NCI-H2171 (cell line): ENCODE data around the gene DLG5.
A peak's percentile ranks its signal among the peaks of the same experiment; 100 is the strongest.

Experiments
- DNase-seq: peaks from one replicate; lab custom pipeline; 2025; lab: John Stamatoyannopoulos, UW

DLG5 gene, protein sequence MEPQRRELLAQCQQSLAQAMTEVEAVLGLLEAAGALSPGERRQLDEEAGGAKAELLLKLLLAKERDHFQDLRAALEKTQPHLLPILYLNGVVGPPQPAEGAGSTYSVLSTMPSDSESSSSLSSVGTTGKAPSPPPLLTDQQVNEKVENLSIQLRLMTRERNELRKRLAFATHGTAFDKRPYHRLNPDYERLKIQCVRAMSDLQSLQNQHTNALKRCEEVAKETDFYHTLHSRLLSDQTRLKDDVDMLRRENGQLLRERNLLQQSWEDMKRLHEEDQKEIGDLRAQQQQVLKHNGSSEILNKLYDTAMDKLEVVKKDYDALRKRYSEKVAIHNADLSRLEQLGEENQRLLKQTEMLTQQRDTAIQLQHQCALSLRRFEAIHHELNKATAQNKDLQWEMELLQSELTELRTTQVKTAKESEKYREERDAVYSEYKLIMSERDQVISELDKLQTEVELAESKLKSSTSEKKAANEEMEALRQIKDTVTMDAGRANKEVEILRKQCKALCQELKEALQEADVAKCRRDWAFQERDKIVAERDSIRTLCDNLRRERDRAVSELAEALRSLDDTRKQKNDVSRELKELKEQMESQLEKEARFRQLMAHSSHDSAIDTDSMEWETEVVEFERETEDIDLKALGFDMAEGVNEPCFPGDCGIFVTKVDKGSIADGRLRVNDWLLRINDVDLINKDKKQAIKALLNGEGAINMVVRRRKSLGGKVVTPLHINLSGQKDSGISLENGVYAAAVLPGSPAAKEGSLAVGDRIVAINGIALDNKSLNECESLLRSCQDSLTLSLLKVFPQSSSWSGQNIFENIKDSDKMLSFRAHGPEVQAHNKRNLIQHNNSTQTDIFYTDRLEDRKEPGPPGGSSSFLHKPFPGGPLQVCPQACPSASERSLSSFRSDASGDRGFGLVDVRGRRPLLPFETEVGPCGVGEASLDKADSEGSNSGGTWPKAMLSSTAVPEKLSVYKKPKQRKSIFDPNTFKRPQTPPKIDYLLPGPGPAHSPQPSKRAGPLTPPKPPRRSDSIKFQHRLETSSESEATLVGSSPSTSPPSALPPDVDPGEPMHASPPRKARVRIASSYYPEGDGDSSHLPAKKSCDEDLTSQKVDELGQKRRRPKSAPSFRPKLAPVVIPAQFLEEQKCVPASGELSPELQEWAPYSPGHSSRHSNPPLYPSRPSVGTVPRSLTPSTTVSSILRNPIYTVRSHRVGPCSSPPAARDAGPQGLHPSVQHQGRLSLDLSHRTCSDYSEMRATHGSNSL (N-terminal part only)

DNA sequence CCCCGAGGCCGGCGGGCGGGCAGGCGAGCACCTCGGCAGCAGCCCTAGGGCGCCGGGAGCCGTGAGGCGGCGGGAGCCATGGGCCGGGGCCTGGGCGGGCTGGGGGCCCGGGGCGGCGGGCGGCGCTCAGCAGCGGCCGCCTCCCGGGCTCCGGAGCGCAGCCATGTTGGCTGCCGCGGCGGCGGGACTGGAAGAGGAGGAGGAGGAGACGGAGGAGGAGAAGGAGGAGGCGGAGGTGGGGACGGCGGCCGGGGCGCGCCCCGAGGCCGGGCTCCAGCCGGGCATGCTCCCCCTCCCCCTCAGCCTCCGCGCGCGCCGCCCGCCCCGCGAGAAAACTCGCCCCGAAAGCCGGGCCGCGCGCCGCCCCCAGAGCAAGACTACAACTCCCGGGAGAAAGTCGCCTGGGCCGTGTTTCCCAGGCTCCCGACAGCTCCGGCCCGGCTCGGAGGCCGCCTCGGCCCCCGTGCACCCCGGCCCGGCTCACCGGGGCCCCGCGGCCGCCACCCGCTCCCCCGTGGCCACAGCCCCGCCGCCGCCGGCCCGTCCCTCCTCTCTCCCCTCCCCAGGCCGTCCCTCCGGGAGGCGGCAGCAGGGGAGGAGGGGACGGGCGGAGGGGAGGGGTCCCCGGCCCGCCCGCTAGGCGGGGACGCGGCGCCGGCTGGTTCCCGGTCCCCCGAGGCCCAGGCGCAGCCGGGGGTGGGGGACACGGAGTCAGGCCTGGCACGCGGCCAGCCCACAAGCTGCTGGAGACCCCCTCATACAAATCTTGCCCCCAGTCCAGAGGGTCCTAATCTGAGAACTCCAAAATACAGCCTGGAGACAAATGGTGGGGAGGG is at the start of gene DLG5:
Gene DLG5, minus strand, starts transcription at position 190 of the 836 bp plus-strand sequence. CDS start 235 bp downstream, outside the sequence.
- peak; percentile 26 for DNase-seq

DNA sequence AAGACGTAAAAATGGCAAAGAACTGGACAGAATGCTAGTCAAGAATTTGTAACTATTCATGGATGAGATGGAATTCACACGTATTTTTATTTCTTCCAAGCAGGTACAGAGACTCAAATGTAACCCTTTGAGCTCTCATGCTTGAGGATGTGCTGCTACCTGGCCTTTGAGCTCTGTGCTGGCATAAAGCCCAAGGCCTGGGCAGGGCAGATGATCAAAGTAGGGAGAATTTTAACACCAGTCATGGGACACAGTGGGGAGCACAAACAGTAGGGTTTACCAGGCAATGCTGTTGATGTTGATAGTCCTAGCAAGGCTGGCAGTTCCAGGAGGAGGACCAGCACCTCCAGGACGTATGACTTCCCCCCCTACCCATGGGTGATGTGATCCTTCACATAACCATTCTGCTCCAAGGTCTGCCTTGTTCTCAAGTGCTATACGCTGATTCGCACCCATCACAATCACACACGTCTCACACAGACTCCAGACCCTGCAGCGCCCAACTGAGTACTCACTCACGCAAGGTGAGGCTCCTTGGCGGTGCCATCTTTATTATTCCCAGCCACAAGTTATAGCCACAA is 48.6 kb upstream of the DLG5 start:
- DNase-seq, result no peak

- DNase-seq, result no peak
Measured at GRCh38 chr10:77974396-77975074, 48.0 kb upstream of the DLG5 start.

DNA sequence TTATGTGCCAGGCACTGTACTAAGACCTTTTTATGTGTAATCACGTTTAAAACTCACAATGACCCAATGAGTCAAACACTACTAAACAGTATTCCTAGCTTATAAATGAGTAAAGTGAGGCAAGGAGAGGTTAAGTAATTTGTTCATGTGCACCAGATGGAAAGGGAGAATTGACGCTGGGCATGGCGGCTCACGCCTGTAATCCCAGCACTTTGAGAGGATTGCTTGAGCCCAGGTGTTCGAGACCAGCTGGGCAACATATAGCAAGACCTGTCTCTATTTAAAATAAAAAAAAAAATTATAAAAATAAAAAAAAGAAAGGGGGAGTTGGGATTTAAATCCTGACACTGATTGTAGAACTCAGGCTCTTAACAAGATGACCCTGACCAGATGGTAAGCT is 46.7 kb upstream of the DLG5 start:
- DNase-seq, result no peak

DNA sequence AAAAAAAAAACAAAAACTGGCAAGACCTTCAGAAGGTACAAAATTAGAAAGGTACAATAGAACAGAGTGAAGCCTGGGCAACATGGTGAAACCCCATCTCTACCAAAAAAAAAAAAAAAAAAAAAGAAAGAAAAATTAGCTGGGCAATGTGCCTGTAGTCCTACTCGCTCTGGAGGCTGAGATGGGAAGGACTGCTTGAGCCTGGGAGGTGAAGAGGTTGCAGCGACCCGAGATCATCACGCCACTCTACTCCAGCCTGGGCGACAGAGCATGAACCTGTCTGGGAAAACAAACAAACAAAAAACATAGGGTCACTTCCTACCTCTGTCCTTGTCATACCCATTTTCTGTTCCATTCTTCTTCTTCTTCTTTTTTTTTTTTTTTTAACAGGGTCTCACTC is 45.6 kb upstream of the DLG5 start:
- DNase-seq, result no peak

- no peak for DNase-seq
Measured at GRCh38 chr10:77971804-77972144, 45.2 kb upstream of the DLG5 start.

- DNase-seq, result no peak
Measured at GRCh38 chr10:77970869-77971803, 44.6 kb upstream of the DLG5 start.

DNA sequence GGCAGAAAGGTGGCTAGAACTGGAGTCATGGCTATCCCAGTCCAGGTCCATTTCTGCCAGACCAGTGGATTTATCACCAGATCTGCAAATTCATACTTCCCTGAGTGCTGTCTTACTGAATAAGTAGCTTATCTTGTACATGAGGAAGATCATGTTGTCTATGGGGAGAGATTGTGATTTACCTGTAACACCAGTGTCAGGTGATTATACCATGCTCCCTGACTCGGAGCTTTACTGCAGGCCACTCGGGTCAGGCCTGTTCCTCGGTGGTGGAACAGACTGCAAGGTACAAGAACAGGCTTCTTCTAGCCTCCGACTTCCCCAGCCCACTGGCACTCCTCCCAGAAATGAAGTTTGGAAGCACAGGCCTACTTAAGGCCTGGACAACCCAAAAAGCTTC is 42.6 kb upstream of the DLG5 start:
- DNase-seq, result no peak

GRCh38 chr10:77967611-77968022 is 41.1 kb upstream of the DLG5 start:
- no peak for DNase-seq

DNA sequence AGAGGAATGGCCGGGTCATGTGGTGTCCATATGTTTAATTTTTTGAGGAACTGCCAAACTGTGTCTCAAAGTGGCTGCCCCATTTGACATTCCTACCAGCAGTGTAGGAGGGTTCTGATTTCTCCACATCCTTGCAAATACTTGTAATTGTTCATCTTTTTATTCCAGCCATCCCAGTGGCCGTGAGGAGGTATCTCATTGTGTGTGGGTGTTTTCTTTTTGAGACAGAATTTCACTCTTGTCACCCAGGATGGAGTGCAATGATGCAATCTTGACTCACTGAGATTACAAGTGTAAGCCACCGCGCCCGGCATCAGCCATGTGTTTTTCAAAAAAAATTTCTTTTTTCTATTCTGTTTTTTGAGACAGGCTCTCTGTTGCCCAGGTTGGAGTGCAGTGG is 38.7 kb upstream of the DLG5 start:
- DNase-seq, result no peak

- no peak for DNase-seq
Measured at GRCh38 chr10:77964811-77965210, 38.3 kb upstream of the DLG5 start.

DNA sequence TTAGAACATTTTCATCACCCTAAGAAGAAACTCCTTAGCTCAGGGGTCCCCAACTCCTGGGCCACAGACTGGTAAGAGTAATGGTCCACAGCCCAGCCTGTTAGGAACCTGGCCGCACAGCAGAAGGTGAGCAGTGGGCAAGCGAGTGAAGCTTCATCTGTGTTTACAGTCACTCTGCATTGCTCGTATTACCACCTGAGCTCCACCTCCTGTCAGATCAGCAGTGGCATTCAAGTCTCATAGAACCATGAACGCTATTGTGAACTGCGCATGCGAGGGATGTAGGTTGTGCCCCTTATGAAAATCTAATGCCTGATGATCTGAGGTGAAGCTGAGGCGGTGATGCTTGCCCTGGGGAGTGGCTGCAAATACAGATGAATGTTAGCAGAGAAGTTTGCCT is 37.3 kb upstream of the DLG5 start:
- no peak for DNase-seq

DNA sequence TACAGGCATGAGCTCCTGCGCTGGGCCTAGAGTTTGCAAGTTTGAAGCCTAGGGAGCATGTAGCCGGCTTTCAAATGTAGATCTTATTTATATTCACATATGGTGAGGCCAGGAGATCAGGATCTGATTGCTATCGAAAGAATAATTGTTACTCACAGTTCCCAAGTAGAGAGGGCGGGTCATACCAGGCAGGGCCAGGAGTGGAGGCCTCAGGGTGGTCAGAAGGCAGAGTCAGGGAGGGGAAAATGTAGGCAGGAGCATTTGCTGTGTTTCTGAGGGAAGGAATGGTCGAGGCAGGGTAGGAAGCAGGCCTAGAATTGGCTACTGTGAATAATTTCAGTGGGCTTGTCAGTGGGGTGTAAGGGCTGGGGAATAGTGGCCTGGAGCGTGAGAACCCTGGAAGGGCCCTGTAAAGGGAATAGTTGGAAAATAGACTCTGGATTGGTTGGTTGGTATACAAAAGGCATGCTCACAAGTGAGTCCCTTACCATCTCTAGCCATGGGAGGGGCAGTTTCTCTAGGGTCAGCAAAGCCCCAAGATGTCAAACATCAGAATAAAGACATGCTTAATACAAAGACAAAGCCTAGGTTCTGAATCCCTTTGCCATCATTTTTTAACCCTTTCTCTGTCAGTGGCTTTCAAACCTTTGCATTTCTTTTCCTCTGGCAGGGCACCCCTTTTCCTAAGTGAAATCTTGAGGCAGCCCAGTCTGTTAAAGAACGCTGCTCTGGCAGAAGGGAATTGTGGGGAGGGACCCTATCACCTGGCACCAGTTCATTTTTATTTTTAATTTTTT is 36.0 kb upstream of the DLG5 start:
- no peak for DNase-seq

GRCh38 chr10:77961668-77962067 is 35.1 kb upstream of the DLG5 start:
- DNase-seq, result no peak

DNA sequence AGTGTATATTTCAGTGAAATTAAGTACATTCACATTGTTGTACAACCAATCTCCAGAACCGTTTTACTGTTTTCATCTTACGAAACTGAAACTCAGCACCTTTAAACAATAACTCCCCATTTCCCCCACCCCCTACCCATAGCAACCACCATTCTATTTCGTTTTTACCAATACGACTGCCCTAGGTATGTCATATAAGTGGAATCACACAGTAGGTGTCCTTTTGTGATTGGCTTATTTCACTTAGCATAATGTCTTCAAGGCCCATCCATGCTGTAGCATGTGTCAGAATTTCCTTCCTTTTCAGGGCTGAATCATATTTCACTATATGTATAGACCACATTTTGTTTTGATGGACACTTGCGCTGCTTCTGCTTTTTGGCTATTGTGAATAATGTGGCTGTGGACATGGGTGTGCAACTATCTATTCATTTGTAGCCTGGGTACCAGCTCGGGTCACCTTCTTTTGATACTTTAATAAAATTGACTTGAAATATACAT is 34.3 kb upstream of the DLG5 start:
- no peak for DNase-seq

GRCh38 chr10:77959887-77960455 is 33.4 kb upstream of the DLG5 start:
- no peak for DNase-seq

GRCh38 chr10:77959384-77959783 is 32.8 kb upstream of the DLG5 start:
- no peak for DNase-seq

GRCh38 chr10:77955136-77955535 is 28.6 kb upstream of the DLG5 start:
- DNase-seq, result no peak
